ENCODE data around the gene NPM1.

GRCh38 chr5:171369898-171370297 lies 17.8 kb upstream of the NPM1 start:
- TF ChIP-seq CTCF (IDR thresholded peaks at IDR 0.05 in 2 of 3, conservative IDR thresholded peaks at IDR 0.05 in 1 of 3; ENCODE audit: borderline replicate concordance in 1 of 3, insufficient read depth in 1 of 3, low read depth in 2 of 3, low read length in 2 of 3) (no peak), ELF1 (IDR thresholded peaks at IDR 0.05; ENCODE audit: borderline replicate concordance, low read depth) (no peak)
